Hematopoietic multipotent progenitor cell treated with erythropoietin and hydrocortisone succinate and interleukin-3 and kit ligand, for 17 days (in vitro differentiated cells): ENCODE data around the gene C1QC.

Source experiments
- DNase-seq: peaks from one replicate; pipeline ENCODE4 v3.0.0-alpha.2; 2015; ENCODE audit warnings: low spot score

Gene C1QC

GRCh38 chr1:22643381-22643780 is at the start of gene C1QC:
Gene C1QC (plus strand): TSS chr1:22643633. CDS start chr1:22644024, 391 bp downstream.
- DNase-seq, result no peak

- no peak for DNase-seq
Measured at GRCh38 chr1:22594396-22594795, 49.0 kb upstream of the C1QC start.

DNA sequence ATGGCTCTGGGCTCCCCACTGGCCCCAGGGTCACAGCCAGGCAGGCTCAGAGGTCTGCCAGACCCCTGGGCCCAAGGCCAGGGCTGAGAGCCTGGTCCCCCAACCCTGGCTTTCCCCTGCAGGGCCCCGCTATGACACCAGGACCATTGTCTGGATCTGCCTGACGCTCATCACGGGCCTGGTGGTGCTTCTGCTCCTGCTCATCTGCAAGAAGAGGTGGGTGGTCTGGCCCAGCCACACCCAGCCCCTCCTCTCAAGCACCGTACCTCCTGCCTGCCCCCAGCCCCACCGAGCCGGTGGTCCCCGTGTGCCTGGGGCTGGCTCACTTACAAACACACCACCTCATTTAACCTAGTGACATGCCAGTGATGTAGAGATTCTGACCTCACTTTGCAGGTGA is 48.3 kb upstream of the C1QC start:
- DNase-seq, result no peak

DNA sequence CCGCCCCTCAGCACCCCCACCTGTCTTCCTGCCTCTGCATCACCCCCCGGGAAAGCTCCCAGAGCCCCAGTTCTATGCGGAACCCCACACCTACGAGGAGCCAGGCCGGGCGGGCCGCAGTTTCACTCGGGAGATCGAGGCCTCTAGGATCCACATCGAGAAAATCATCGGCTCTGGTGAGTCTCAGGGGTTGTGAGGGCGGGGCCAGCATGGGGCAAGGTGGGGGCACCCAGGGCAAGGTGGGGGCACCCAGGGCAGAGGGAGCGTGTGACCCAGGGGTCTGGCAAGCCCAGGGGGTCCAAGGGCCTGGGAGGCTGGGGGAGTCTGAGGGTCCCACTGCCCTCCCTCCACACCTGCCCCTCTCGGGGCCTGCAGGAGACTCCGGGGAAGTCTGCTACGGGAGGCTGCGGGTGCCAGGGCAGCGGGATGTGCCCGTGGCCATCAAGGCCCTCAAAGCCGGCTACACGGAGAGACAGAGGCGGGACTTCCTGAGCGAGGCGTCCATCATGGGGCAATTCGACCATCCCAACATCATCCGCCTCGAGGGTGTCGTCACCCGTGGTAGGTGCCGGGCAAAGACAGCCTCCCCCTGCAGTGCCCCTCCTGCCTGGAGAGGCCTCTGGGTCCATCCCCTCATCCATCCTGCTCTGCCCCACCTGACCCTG is 46.0 kb upstream of the C1QC start:
- no peak for DNase-seq

GRCh38 chr1:22597996-22598395 is 45.4 kb upstream of the C1QC start:
- DNase-seq, result no peak

DNA sequence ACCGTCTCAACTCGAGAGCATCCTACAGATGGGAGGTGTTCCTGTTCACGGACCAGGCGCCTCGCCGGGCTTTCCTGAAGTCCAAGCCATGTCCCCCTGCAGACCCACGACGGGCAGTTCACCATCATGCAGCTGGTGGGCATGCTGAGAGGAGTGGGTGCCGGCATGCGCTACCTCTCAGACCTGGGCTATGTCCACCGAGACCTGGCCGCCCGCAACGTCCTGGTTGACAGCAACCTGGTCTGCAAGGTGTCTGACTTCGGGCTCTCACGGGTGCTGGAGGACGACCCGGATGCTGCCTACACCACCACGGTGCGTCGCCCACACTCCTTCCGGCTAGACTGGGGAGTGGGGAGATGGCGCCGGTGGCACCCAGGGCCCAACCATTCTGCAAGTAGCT is 44.7 kb upstream of the C1QC start:
- DNase-seq, result no peak

GRCh38 chr1:22600071-22600816 is 43.2 kb upstream of the C1QC start:
- DNase-seq, result no peak

GRCh38 chr1:22600817-22601605 is 42.4 kb upstream of the C1QC start:
- no peak for DNase-seq

GRCh38 chr1:22601610-22602009 is 41.8 kb upstream of the C1QC start:
- no peak for DNase-seq

DNA sequence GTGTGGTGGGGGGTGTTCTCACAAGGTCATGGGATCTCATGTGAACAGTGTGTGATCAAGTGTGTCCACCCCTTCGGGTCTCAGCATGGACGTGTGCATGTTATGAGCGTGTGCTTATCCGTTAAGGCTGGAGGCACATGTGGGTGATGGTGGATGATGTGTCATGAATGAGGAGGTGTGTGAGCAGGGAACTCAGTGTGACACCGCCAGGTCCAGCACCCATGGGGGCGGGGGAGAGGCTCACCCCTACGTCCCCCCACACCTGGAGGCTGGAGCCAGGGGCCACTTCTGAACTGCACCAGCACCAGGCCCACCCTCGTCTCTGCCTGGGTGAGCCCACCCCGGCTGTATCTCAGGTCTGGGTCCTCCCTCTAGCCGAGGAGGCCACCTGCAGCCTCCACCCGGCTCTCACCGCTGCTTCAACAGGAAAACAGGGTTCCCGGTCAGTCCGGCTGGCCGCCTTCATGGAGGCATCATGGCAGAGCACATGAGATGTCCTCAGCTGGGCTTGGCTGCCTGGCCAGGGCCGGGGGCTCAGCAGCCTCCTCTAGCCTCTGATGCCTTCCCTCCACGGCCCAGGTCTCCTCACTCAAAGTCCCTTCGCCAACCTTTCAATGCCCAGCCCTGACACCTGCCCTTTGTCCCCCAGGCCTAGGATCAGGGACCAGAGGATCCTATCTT is 41.2 kb upstream of the C1QC start:
- no peak for DNase-seq

DNA sequence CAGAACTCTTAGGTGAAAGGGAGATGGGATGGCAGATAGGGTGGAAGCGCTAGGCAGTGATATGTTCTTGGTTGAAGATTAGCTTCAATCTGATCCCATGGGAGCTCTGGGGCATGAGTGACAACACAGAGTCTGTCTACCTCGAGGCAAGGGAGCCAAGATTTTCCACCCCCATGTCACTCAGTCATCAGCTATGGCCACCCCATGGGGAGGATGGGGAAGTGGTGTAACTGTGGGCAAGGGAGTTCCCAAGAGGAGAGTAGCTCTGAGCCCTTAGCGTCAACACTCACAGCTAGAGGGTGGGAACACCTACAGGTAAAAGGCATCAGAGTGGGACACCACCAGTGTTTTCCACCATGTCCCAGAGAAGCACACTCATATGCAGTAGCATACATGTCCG is 37.3 kb upstream of the C1QC start:
- no peak for DNase-seq

DNA sequence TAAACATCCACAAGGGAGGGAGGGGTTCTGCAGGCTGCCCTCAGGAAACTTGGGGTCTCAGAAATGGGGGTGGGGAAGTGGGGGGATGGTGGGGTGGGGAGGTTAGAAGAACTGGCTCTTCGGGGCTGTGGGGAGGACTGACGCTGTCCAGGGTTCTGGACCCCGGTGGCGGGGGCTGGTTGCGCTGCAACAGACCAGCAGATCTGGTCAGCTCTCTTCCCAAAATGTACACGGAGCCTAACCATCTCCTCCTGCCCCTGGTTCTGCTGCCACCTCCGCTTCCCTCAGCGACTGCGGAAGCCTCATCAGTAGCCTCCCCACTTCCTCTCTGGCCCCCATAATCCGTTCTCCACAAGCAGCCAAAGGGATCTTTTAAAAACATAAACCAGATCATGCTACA is 36.3 kb upstream of the C1QC start:
- no peak for DNase-seq

- DNase-seq, result no peak
Measured at GRCh38 chr1:22608361-22608760, 35.1 kb upstream of the C1QC start.

DNA sequence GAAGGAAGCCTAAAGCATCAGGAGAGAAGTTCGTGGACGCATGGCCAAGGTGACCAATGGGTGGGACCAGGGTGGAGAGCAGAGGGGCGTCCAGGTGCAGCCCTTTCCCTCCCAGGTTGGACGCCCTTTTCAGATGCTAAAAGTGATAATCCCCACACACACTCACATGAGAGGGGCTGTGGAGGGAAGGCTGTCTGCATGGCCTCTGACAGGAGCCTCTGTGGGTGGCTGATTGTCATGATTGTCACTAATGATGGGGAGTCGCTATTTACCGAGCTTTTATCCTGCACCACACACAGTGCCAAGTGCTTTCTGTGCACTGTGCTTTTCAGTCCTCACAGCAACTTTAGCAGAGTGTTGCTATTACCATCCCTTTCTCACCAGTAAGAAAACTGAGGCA is 34.1 kb upstream of the C1QC start:
- DNase-seq, result no peak

DNA sequence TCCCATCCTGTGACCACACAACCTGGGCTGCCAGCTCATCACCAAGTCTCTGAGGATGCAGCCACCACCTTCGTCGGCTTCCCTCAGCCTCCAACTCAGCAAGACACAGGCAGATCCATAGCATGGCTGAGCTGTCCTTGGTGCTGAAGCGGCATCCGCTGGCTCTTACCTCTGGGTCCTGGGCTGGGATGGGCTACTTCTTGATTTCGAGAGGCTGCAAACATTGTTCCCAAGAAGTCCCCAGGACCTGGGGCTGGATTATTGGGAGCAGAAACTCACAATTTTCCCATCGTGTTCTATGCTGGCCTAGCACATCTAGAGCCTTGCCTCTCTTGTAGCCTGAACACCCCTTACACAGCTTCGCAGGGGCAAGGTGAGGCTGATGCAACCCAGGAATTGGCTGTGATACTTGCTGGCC is 31.9 kb upstream of the C1QC start:
- DNase-seq, result no peak

DNA sequence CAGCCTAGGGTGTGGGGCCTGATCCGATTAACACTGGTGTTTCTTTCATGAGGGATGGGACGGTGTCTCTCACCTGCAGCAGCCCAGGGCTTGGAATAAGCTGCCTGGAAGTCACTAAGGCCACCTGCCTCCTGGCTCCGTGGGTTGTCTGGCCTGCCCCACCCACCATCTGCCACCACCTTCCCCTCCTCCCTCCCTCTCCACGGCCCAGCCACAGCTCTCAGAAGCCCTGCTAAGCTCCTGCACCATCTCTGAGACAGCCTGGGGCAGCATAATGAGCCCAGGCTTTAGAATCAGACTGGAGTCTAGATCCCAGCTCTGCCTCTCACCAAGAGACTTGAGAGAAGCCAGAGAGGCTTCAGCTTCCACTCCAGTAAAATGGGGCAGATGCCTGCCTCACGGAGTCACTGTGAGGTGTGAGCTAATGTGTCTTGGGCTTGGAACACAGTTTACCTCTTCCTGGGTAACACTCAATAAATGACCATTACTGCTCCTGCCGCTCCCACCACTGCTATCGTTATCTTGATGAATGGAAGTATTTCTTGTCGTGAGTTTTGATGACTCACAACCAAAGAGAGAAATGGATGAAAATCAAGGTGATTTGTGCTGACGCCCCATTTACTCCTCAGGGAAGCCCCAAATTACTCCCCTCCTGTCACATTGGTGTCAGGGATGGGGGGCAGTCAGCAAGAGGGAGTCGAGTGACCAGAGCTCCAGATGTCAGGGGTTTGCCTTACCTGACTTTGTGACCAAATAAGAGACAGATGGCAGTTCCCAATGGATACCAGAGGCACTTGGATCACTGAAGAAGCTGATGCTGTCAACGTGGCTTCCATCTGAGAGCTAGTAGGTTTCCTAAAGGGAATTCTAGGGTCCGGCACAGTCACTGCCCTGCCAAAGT is 30.5 kb upstream of the C1QC start:
- DNase-seq, result no peak

DNA sequence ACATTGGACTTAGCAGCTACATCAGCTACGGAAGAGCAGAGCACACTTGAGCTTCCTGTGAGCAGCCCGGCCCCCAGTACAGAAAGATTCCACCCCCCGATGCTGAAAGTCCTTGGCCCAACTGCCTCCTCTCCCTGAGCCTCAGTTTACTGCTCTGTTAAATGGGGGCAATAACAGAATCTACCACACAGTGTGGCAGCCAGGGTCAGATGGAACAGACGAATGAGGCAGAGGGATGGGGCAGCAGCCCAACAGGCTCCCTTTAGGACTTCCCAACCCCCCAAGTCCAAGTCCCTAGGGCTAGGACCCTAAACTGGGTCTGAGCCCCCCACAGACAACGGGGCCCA is 29.9 kb upstream of the C1QC start:
- no peak for DNase-seq

- DNase-seq, result no peak
Measured at GRCh38 chr1:22613951-22614350, 29.5 kb upstream of the C1QC start.

DNA sequence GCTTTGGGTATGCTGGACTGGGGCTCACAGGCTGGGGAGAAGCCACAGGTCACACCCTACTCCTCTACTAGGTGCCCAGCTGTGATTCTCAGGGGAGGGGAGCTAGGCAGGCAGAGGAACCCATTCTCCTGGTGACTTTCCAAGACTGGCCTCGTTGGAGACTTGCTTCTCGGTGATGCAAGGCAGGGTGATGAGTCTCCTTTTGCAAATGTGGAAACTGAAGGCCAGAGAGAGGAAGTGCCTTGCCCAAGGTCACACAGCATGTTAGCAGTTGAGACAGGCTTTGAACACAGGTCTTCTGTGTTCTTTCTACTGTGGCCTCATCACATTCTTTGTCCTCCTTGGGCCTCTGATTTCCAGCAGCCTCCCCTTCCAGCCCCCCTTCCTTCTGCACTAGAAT is 27.5 kb upstream of the C1QC start:
- DNase-seq, result no peak

- no peak for DNase-seq
Measured at GRCh38 chr1:22616571-22616970, 26.9 kb upstream of the C1QC start.

GRCh38 chr1:22618056-22618455 is 25.4 kb upstream of the C1QC start:
- DNase-seq, result no peak

DNA sequence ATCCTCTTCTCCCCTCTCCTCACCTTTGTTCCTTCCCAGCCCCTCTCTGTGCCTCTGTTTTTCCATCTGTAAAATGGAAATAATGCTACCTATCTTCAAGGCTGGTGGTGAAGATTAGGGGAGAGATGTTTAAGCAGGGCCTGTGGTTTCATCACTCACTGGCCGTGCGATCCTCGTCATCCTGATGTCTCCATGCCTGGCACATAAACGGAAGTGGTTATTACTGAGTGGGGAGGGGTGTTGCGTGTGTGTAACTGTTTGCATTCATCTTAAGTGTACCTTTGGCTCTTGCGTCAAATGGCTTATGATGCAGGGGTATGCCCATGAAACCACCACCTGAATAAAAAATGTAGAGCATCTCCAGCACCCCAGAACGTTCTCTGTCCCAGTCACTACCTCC is 24.2 kb upstream of the C1QC start:
- DNase-seq, result no peak
